ENCODE measurements around the gene SPOCK1. TPM values are rescaled to one million over a fixed set of nuclear protein-coding genes. Genes with fewer than 3 reads are reported as not detected.

Gene SPOCK1
- polyA plus RNA-seq, 1 experiment: 304 TPM

DNA sequence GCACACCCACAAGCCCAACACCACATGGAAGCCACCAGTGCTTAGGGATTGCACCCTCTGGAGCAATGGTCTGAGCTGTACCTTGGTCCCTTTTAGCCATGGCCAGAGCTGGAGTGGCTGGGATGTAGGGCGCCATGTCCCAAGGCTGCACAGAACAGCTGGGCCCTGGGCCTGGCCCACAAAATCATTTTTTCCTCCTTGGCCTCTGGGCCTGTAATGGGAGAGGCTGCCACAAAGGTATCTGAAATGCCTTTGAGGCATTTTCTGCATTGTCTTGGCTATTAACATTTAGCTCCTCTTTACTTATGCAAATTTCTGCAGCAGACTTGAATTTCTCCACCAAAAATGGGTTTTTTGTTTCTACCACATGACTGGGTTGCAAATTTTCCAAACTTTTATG is 117.6 kb downstream of the SPOCK1 start:
- POLR2A ChIA-PET: no interaction called here
- TF ChIP-seq, protein P1, sequence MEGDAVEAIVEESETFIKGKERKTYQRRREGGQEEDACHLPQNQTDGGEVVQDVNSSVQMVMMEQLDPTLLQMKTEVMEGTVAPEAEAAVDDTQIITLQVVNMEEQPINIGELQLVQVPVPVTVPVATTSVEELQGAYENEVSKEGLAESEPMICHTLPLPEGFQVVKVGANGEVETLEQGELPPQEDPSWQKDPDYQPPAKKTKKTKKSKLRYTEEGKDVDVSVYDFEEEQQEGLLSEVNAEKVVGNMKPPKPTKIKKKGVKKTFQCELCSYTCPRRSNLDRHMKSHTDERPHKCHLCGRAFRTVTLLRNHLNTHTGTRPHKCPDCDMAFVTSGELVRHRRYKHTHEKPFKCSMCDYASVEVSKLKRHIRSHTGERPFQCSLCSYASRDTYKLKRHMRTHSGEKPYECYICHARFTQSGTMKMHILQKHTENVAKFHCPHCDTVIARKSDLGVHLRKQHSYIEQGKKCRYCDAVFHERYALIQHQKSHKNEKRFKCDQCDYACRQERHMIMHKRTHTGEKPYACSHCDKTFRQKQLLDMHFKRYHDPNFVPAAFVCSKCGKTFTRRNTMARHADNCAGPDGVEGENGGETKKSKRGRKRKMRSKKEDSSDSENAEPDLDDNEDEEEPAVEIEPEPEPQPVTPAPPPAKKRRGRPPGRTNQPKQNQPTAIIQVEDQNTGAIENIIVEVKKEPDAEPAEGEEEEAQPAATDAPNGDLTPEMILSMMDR (IDR thresholded peaks at IDR 0.05; ENCODE audit: insufficient read depth, low read depth, low read length): no peak
- Histone ChIP-seq H3K36me3 (ENCODE audit: control insufficient read depth, insufficient read depth, low read length) (no peaks in the 10 kb centered on the region), H3K4me3 (ENCODE audit: low read depth, low read length) (no peak overlapping the region), H3K27me3 (ENCODE audit: control insufficient read depth, insufficient read depth, low read length) (no peaks in the 10 kb centered on the region)
- CTCF ChIA-PET: no interaction called here
- DNase-seq (ENCODE audit: low read depth): no peak

DNA sequence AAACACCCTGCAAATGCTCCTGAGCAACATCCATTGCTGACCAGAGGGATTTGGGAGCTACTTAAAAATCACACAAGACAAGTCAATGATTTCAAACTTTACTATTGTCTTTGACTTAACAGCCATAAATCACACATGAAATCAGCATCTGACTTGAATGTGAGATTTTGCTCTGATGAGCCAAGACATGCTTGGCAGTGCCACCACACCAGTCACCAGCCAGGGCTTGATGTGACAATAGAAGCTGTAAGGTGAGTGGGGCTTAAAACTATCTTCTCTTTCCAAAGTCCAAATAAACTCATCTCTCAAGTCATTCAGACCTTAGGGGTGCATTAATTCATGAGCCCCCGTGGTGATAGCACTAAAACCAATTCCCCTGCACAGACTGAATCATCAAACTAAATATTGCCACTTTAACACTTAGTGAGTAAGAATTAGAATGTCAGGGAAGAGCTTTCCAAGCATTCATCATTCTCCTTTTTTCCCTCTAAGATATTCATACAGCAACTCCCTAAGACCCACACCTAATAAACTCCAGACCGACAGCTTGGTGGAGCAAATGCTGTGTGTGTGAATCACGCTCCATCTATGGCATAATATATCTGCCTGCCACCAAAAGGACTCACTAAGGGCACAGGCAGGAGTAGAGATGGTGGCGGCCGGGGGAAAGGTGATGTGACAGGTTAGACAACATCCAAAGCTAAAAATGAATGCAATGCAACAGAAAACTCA is 119.4 kb downstream of the SPOCK1 start:
- H3K36me3 ChIP-seq (ENCODE audit: control insufficient read depth, insufficient read depth, low read length): no peaks in the 10 kb centered on the region
- ChIA-PET POLR2A (no interaction called here), CTCF (interaction anchor here (1.2 to 1.5 kb wide), 2 partner anchors 10 to 15 kb away, joined by 3 to 6 read pairs; no protein-coding TSS in a partner anchor)
- DNase-seq (ENCODE audit: low read depth): no peak
- no peaks in the 10 kb centered on the region for H3K27me3 ChIP-seq (ENCODE audit: control insufficient read depth, insufficient read depth, low read length)
- TF ChIP-seq, protein P1 (IDR thresholded peaks at IDR 0.05; ENCODE audit: insufficient read depth, low read depth, low read length): no peak
- no peak overlapping the region for H3K4me3 ChIP-seq (ENCODE audit: low read depth, low read length)

DNA sequence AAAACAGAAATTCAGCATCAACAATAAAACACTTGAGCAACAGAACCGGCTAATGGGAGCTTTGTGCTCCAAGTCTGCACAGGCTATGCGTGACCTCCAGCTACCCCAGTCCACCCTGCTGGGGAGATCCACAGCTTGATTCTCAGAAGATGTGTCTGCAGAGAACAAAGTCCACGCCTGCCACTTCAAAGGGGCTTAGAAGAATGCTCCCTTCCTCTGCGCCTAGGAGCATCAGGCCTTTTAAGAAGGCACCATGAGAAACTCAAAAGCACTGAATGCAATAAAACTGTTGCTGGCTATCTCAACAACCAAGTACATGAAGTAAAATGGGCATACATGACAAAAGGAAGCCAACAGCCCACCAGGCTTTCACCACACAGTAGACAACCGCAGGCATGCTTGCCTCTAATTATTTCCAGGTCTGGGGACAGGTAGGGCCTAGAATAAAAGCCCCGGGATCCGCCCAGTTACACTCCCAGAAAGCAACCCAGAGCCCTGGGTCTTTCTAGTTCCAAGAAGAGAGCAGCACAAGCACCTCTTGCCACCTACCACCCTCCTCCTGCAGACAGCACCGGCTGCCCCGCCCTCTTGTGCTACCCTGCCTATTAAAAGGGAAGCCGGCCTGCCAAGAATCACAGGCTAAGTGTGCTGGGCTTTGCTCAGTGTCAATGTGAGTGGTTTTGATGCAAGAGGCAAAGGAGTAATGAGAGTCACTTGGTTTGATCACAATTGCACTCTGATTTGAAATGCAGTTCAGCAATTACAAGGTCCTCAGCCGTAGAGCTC is 123.2 kb downstream of the SPOCK1 start:
- ChIA-PET POLR2A (no interaction called here), CTCF (interaction anchor here (0.6 to 1.6 kb wide), 2 partner anchors 25 to 76 kb away, joined by 3 read pairs; no protein-coding TSS in a partner anchor)
- H3K27me3 ChIP-seq (ENCODE audit: control insufficient read depth, insufficient read depth, low read length): no peaks in the 10 kb centered on the region
- TF ChIP-seq, protein P1 (IDR thresholded peaks at IDR 0.05; ENCODE audit: insufficient read depth, low read depth, low read length): no peak
- no peak for DNase-seq (ENCODE audit: low read depth)
- H3K4me3 ChIP-seq (ENCODE audit: low read depth, low read length): no peak overlapping the region
- no peaks in the 10 kb centered on the region for H3K36me3 ChIP-seq (ENCODE audit: control insufficient read depth, insufficient read depth, low read length)

DNA sequence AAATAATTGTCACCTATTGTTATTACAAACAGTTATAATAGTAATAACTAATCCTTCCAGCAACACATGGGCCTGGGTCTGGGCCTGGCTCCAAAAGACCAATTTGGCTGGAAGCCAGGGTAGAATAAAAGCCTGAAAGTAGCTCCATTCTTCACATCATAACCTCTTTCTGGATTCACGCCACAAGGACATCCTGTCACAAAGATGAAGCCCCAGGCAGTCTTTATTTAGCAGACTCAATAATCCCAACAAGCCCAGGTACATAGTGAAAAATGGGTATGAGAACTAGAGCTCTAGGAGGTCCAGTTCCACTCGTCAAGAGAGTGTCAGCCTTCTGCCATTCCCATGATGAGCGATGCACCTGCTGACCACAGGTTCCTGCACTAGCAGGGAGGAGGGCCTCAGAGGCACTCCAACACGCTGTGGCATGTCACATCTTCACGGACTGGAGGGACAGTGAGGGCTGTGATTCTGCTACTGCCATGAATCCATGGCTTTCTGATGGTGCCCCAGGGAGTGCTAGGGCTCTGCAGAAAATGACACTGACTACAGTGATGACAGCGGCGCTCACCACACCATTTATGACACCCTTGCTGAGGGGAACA is 124.9 kb downstream of the SPOCK1 start:
- Histone ChIP-seq H3K36me3 (ENCODE audit: control insufficient read depth, insufficient read depth, low read length) (no peaks in the 10 kb centered on the region), H3K4me3 (ENCODE audit: low read depth, low read length) (no peak overlapping the region), H3K27me3 (ENCODE audit: control insufficient read depth, insufficient read depth, low read length) (no peaks in the 10 kb centered on the region)
- CTCF ChIA-PET: interaction anchor here (0.6 kb wide), 1 partner anchor 1670 kb away, joined by 3 read pairs; no protein-coding TSS in a partner anchor
- POLR2A ChIA-PET: no interaction called here
- TF ChIP-seq, protein P1 (IDR thresholded peaks at IDR 0.05; ENCODE audit: insufficient read depth, low read depth, low read length): no peak
- no peak for DNase-seq (ENCODE audit: low read depth)

DNA sequence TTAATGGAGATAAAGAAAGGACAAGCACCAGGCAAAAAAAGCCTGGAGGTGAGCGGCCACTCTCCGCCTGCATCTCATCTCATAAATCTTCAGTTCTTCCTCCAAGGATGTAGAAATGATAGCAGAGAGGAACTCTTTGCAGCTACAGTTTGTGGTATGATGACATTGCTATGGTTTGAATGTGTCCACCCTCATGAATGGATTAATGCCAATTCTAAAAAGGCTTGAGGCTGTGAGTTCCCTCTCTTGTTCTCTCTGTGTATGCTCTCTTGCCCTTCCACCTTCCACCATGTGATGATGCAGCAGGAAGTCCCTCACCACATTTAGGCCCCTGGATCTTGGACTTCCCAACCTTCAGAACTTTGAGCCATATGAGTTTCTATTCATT is 126.4 kb downstream of the SPOCK1 start:
- Histone ChIP-seq H3K4me3 (ENCODE audit: low read depth, low read length) (no peak overlapping the region), H3K36me3 (ENCODE audit: control insufficient read depth, insufficient read depth, low read length) (no peaks in the 10 kb centered on the region), H3K27me3 (ENCODE audit: control insufficient read depth, insufficient read depth, low read length) (no peaks in the 10 kb centered on the region)
- TF ChIP-seq, protein P1 (IDR thresholded peaks at IDR 0.05; ENCODE audit: insufficient read depth, low read depth, low read length): no peak
- ChIA-PET CTCF (interaction anchor here (0.7 to 1.4 kb wide), 3 partner anchors 11 to 222 kb away, joined by 3 to 4 read pairs (median 3); no protein-coding TSS in a partner anchor), POLR2A (no interaction called here)
- peak; percentile 27 for DNase-seq (ENCODE audit: low read depth)
